PC-9 (cell line): ENCODE results near the gene USP12. TPM values are rescaled to one million over a fixed set of nuclear protein-coding genes. Genes with fewer than 3 reads are reported as not detected.

Experiments used
- BruUV-seq: library from RNA; stranded (reverse); fragments of 400-500 nt; replicated peaks from 2 replicates; lab custom pipeline; 2021; lab: Mats Ljungman, UMichigan
- CTCF ChIA-PET: fragments of 300-600 bp; sonication (Branson Sonifier 250); formaldehyde crosslinking; loops from one replicate; lab custom pipeline; 2022; ENCODE audit warnings: antibody characterized with exemption; lab: Charles Lee
- POLR2A ChIA-PET: fragments of 300-600 bp; sonication (Branson Sonifier 250); formaldehyde crosslinking; loops from one replicate; lab custom pipeline; 2022; ENCODE audit warnings: antibody characterized with exemption; ENCODE audit not compliant: unreplicated experiment; lab: Charles Lee
- DNase-seq, 2 experiments: peaks; one replicate each; pipeline versions ENCODE4 v3.0.0 to v3.0.0-alpha.2; 2015 to 2022; ENCODE audit warnings: mixed read lengths in 1 of 2
- H2AFZ ChIP-seq: fragments of 200-600 bp; sonication (generic); 2 replicates; pipeline ENCODE4 v1.8.1; 2017; ENCODE audit warnings: antibody characterized with exemption
- H3F3A ChIP-seq: fragments of 200-600 bp; sonication (generic); 2 replicates; pipeline ENCODE4 v1.8.1; 2017; ENCODE audit warnings: antibody characterized with exemption, mild to moderate bottlenecking, low read depth; ENCODE audit not compliant: insufficient read depth
- H3K27ac ChIP-seq: fragments of 200-600 bp; sonication (generic); 2 replicates; pipeline ENCODE4 v1.6.1; 2016; ENCODE audit warnings: mixed run types
- H3K27me3 ChIP-seq: fragments of 200-600 bp; sonication (generic); 2 replicates; pipeline ENCODE4 v1.6.1; 2016; ENCODE audit warnings: low read depth, mixed run types; ENCODE audit not compliant: insufficient read depth
- H3K36me3 ChIP-seq: fragments of 200-600 bp; sonication (generic); 2 replicates; pipeline ENCODE4 v1.6.1; 2016; ENCODE audit warnings: low read depth, mixed run types
- H3K4me1 ChIP-seq: fragments of 200-600 bp; sonication (generic); replicated peaks from 2 replicates; pipeline ENCODE4 v1.6.1; 2016; ENCODE audit warnings: mixed run types; ENCODE audit not compliant: insufficient read depth
- H3K4me2 ChIP-seq: fragments of 200-600 bp; sonication (generic); 2 replicates; pipeline ENCODE4 v1.6.1; 2017; ENCODE audit warnings: mixed run types
- H3K4me3 ChIP-seq: fragments of 200-600 bp; sonication (generic); 2 replicates; pipeline ENCODE4 v1.6.1; 2016; ENCODE audit warnings: mixed run types
- H3K79me2 ChIP-seq: fragments of 200-600 bp; sonication (generic); 2 replicates; pipeline ENCODE4 v1.6.1; 2017; ENCODE audit warnings: low read depth, mixed run types
- H3K9me2 ChIP-seq: fragments of 200-600 bp; sonication (generic); 2 replicates; pipeline ENCODE4 v1.8.1; 2017; ENCODE audit warnings: mild to moderate bottlenecking; ENCODE audit not compliant: insufficient read depth
- H3K9me3 ChIP-seq: fragments of 200-600 bp; sonication (generic); 2 replicates; pipeline ENCODE4 v1.8.1; 2016; ENCODE audit warnings: low read depth; ENCODE audit not compliant: insufficient read depth
- H4K20me1 ChIP-seq: fragments of 200-600 bp; sonication (generic); 2 replicates; pipeline ENCODE4 v1.8.1; 2017; ENCODE audit not compliant: insufficient read depth
- EZH2 ChIP-seq: fragments of 200-600 bp; sonication (generic); IDR thresholded peaks from 2 replicates; pipeline ENCODE4 v1.8.0; 2017; ENCODE audit warnings: antibody characterized with exemption, low read depth
- intact Hi-C: fragments of 100-400 bp; cut with micrococcal nuclease; formaldehyde crosslinking; loops from one replicate; pipeline ENCODE4 v1.10.0; 2022; ENCODE audit not compliant: unreplicated experiment
- total RNA-seq: library from RNA; stranded (reverse); gene quantifications from 2 replicates; pipeline ENCODE4 v1.2.3, GENCODE V29; 2021
- TF ChIP-seq, protein P1 (sequence below): fragments of 200-600 bp; sonication (generic); conservative IDR thresholded peaks from 2 replicates; pipeline ENCODE4 v1.6.1; 2017; ENCODE audit warnings: mixed run types, antibody characterized with exemption, mild to moderate bottlenecking, moderate library complexity

Gene USP12
- total RNA-seq, 1 experiment from 2014 or later, result 20.8 TPM

DNA sequence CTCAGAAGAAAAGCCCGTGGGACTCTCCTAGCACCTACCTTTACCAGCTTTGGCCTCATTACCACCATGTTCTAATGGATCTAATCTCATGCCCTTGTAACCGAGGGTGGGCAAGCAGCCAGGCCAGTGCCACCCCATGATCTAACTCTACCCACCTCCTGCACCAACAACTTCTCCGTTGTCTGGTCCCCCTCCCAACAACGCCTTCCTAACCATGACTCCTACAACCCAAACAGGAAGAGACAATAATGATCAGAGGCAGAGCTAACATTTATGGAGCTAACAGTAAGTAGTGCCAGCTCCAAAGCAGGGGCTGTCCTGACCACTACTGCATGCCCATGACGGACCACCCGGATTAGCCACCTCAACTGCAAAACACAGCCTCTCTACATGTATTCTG, 3.5 kb downstream of the USP12 start:
- no peak for TF ChIP-seq EZH2
- TF ChIP-seq, protein P1, sequence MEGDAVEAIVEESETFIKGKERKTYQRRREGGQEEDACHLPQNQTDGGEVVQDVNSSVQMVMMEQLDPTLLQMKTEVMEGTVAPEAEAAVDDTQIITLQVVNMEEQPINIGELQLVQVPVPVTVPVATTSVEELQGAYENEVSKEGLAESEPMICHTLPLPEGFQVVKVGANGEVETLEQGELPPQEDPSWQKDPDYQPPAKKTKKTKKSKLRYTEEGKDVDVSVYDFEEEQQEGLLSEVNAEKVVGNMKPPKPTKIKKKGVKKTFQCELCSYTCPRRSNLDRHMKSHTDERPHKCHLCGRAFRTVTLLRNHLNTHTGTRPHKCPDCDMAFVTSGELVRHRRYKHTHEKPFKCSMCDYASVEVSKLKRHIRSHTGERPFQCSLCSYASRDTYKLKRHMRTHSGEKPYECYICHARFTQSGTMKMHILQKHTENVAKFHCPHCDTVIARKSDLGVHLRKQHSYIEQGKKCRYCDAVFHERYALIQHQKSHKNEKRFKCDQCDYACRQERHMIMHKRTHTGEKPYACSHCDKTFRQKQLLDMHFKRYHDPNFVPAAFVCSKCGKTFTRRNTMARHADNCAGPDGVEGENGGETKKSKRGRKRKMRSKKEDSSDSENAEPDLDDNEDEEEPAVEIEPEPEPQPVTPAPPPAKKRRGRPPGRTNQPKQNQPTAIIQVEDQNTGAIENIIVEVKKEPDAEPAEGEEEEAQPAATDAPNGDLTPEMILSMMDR, result no peak

DNA sequence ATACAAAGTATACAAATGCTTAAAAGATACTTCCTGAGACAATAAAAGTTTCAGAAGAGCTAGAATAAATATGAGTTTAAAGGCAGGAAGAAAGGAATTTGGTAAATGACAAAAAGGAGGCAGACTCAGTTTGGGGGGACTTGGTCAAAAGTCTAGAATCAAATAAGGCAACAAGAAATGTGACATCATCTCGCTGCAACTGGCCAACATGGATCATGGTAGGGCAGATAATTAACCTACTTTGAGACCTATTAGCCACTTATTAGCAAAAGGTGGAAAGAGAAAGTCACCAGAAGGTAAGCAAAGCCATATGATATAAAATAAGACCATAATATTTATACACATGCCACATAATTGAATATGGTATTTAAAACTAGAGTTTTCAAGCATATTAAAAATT, 5.3 kb downstream of the USP12 start:
- Histone ChIP-seq H3K27me3 (no peaks in the 10 kb centered on the region), H3K27ac (no peak overlapping the region), H3K36me3 (no peaks in the 10 kb centered on the region), H2AFZ (no peak overlapping the region), H3K9me2 (no peaks in the 10 kb centered on the region), H4K20me1 (no peaks in the 10 kb centered on the region; the same call in 1 of the 2 replicates), H3K4me1 (peaks cover 17% of the 10 kb centered on the region), H3F3A (peaks cover 8% of the 10 kb centered on the region), H3K9me3 (no peaks in the 10 kb centered on the region), H3K79me2 (peaks cover 94% of the 10 kb centered on the region), H3K4me3 (no peak overlapping the region), H3K4me2 (no peak overlapping the region)
- intact Hi-C loops, result no loop called here
- no peak for TF ChIP-seq EZH2
- TF ChIP-seq, protein P1, result no peak
- CTCF ChIA-PET, result no interaction called here
- BruUV-seq, result no TSS peak
- no peak for DNase-seq
- POLR2A ChIA-PET, result no interaction called here

More for the DNA sequence above, 3.5 kb downstream of the USP12 start:
- no peak for DNase-seq
- Histone ChIP-seq H3K27ac (no peak overlapping the region), H3K4me3 (no peak overlapping the region), H4K20me1 (no peaks in the 10 kb centered on the region; the same call in 1 of the 2 replicates), H3K79me2 (peaks cover 78% of the 10 kb centered on the region), H3K27me3 (no peaks in the 10 kb centered on the region), H3K9me2 (no peaks in the 10 kb centered on the region), H3K9me3 (no peaks in the 10 kb centered on the region), H3F3A (peaks cover 18% of the 10 kb centered on the region), H3K36me3 (no peaks in the 10 kb centered on the region), H3K4me2 (no peak overlapping the region), H2AFZ (no peak overlapping the region), H3K4me1 (peaks cover 25% of the 10 kb centered on the region)
- BruUV-seq, result no TSS peak
- ChIA-PET POLR2A (no interaction called here), CTCF (no interaction called here)
- intact Hi-C loops, result no loop called here

DNA sequence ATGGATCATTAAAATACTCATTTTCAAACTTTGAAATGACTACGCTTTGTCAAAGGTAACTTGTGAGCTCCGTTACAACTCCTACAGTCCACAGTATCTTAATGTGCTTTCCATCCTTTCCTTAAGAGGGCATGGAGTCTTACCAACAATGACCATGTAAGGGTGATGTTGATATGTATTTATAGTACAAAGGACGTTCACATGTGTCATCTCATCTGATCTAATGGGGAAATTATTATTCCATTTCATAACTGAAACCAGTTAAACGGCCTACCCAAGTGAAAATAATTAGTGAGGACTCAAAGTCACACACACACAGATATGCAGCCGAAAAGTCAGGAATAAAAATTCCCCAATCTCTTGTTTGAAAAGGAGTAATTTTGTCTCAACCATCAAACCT, 9.6 kb downstream of the USP12 start:
- no peaks in the 10 kb centered on the region for H3K27me3 ChIP-seq
- peaks cover under 1% of the 10 kb centered on the region; the same call in 1 of the 2 replicates for H3K9me3 ChIP-seq
- H3K4me3 ChIP-seq, result no peak overlapping the region
- ChIA-PET CTCF (no interaction called here), POLR2A (no interaction called here)
- no TSS peak for BruUV-seq
- no peaks in the 10 kb centered on the region; the same call in 1 of the 2 replicates for H3F3A ChIP-seq
- no peak overlapping the region for H3K4me2 ChIP-seq
- H3K4me1 ChIP-seq, result no peaks in the 10 kb centered on the region
- H3K36me3 ChIP-seq, result no peaks in the 10 kb centered on the region
- peaks cover 97% of the 10 kb centered on the region for H3K79me2 ChIP-seq
- TF ChIP-seq, protein P1, result no peak
- TF ChIP-seq EZH2, result no peak
- intact Hi-C loops, result no loop called here
- DNase-seq, result no peak
- no peak overlapping the region for H3K27ac ChIP-seq
- no peaks in the 10 kb centered on the region; the same call in 1 of the 2 replicates for H4K20me1 ChIP-seq
- no peaks in the 10 kb centered on the region for H3K9me2 ChIP-seq
- no peak overlapping the region for H2AFZ ChIP-seq
